ENCODE measurements around the gene CTSC.

DNA sequence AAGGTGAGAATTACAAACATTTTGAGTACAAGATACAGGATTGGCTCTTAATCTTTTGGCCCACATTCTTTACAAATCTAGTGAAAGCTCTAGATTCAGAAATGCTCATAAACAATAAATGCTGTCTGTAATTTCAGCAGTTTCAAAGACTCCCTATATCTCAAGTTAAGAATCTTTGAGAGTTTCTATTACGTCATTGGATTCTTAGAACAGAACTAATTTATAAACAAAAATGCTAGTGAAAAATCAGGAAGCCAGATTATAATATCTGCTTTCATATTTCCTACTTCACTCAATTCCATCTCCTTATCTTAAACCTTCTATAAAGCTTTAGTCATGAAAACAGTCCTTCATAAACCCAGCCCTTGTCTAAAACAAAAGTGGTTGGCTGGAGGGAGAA lies 32.1 kb downstream of the CTSC start:
- TF ChIP-seq, protein P1, sequence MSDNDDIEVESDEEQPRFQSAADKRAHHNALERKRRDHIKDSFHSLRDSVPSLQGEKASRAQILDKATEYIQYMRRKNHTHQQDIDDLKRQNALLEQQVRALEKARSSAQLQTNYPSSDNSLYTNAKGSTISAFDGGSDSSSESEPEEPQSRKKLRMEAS (CRISPR knock-in tag; IDR thresholded peaks at IDR 0.05): no peak
- TF ChIP-seq USF2 (CRISPR knock-in tag; IDR thresholded peaks at IDR 0.05): no peak
- no peak for TF ChIP-seq CTCF (IDR thresholded peaks at IDR 0.05)
